Common myeloid progenitor, CD34-positive (primary cell): ENCODE results near the gene KLF6.
A peak's percentile ranks its signal among the peaks of the same experiment; 100 is the strongest.

ENCODE experiments used
- CTCF ChIA-PET: fragments of 350-600 bp; sonication (Branson Sonifier 250); formaldehyde crosslinking; loops from one replicate; lab custom pipeline; 2021; ENCODE audit warnings: antibody characterized with exemption; lab: Charles Lee
- POLR2A ChIA-PET: fragments of 350-600 bp; sonication (Branson Sonifier 250); formaldehyde crosslinking; loops from one replicate; lab custom pipeline; 2021; ENCODE audit warnings: antibody characterized with exemption; lab: Charles Lee
- DNase-seq, 3 donors: peaks; one replicate each; pipeline versions ENCODE4 v3.0.0 to v3.0.0-alpha.2; 2013
- H3K27ac ChIP-seq, 2 experiments: 1 replicate in 1 of 2; 2 replicates in 1 of 2; pipeline ENCODE4 v1.7.0; 2013; ENCODE audit warnings: inconsistent platforms in 2 of 2, low read length in 2 of 2, mild to moderate bottlenecking in 2 of 2, low read depth in 1 of 2, moderate library complexity in 1 of 2; ENCODE audit not compliant: severe bottlenecking in 2 of 2, insufficient read depth in 1 of 2, poor library complexity in 1 of 2
- H3K27me3 ChIP-seq, 5 experiments: replicated peaks in 2 of 5; 1 replicate in 3 of 5; 2 replicates in 2 of 5; pipeline versions ENCODE4 v1.6.1 to v1.7.0; 2013; ENCODE audit warnings: low read length in 4 of 5, mild to moderate bottlenecking in 2 of 5, moderate library complexity in 2 of 5, inconsistent platforms in 1 of 5; ENCODE audit not compliant: insufficient read depth in 5 of 5, control insufficient read depth in 4 of 5
- H3K36me3 ChIP-seq, 4 experiments: 1 replicate in 2 of 4; 2 replicates in 2 of 4; pipeline versions ENCODE4 v1.6.1 to v1.7.0; 2013; ENCODE audit warnings: low read length in 3 of 4, control low read depth in 1 of 4, mild to moderate bottlenecking in 1 of 4; ENCODE audit not compliant: control insufficient read depth in 4 of 4, insufficient read depth in 4 of 4
- H3K4me1 ChIP-seq, 4 experiments: 1 replicate in 3 of 4; 2 replicates in 1 of 4; pipeline versions ENCODE4 v1.6.1 to v1.7.1; 2013; ENCODE audit warnings: low read length in 3 of 4, mild to moderate bottlenecking in 3 of 4, control low read depth in 1 of 4, inconsistent platforms in 1 of 4, moderate library complexity in 1 of 4; ENCODE audit not compliant: control insufficient read depth in 4 of 4, insufficient read depth in 4 of 4; ENCODE audit errors: control extremely low read depth in 1 of 4
- H3K4me3 ChIP-seq, 7 experiments: 1 replicate in 4 of 7; 2 replicates in 3 of 7; pipeline versions ENCODE4 v1.5.1 to v1.7.0; 2013; ENCODE audit warnings: mild to moderate bottlenecking in 7 of 7, low read length in 6 of 7, moderate library complexity in 6 of 7, inconsistent platforms in 2 of 7, low read depth in 2 of 7, control low read depth in 1 of 7; ENCODE audit not compliant: insufficient read depth in 4 of 7, control insufficient read depth in 1 of 7; ENCODE audit errors: extremely low read depth in 1 of 7
- H3K9me3 ChIP-seq, 5 experiments: 1 replicate in 4 of 5; 2 replicates in 1 of 5; pipeline versions ENCODE4 v1.6.1 to v1.7.1; 2013; ENCODE audit warnings: low read length in 4 of 5, mild to moderate bottlenecking in 2 of 5, inconsistent platforms in 1 of 5, low read depth in 1 of 5, moderate library complexity in 1 of 5; ENCODE audit not compliant: control insufficient read depth in 4 of 5, insufficient read depth in 2 of 5; ENCODE audit errors: control extremely low read depth in 1 of 5
- WGBS: methylation state at CpG from one replicate; pipeline ENCODE4 v1.1.5; 2013; ENCODE audit not compliant: insufficient coverage; 5-methylcytosine and 5-hydroxymethylcytosine counted together

Gene KLF6

GRCh38 chr10:3829156-3830050 lies 44.4 kb upstream of the KLF6 start:
- Histone ChIP-seq H3K36me3 (no peaks in the 10 kb centered on the region), H3K9me3 (no peaks in the 10 kb centered on the region), H3K27me3 (no peaks in the 10 kb centered on the region), H3K4me3 (peak overlapping the region in 4 of 7 experiments; percentile 30 to 75 (median 42)), H3K27ac (peak overlapping the region; percentile 69 to 79), H3K4me1 (peaks cover 2 to 12% (median 9%) of the 10 kb centered on the region in 4 experiments)
- CTCF ChIA-PET = interaction anchor here (0.7 to 1.4 kb wide), 2 partner anchors 44 to 70 kb away, joined by 3 to 5 read pairs; partner anchors contain the start of gene KLF6
- no peak for DNase-seq
- 100% methylated on average over 1 of the region's 7 CpGs for WGBS
- POLR2A ChIA-PET = interaction anchor here (0.8 kb wide), 1 partner anchor 301 kb away, joined by 3 read pairs; no protein-coding TSS in a partner anchor

GRCh38 chr10:3828404-3829155 lies 43.6 kb upstream of the KLF6 start:
- no peaks in the 10 kb centered on the region for H3K36me3 ChIP-seq
- H3K4me3 ChIP-seq = peak overlapping the region in 5 of 7 experiments; percentile 30 to 75 (median 47)
- POLR2A ChIA-PET = interaction anchor here (0.8 kb wide), 1 partner anchor 302 kb away, joined by 3 read pairs; no protein-coding TSS in a partner anchor
- peaks cover 2 to 12% (median 9%) of the 10 kb centered on the region in 4 experiments for H3K4me1 ChIP-seq
- 80% methylated on average over 1 of the region's 14 CpGs for WGBS
- H3K27me3 ChIP-seq = no peaks in the 10 kb centered on the region
- no peaks in the 10 kb centered on the region for H3K9me3 ChIP-seq
- DNase-seq = peak; percentile 58 to 82 (median 76)
- H3K27ac ChIP-seq = peak overlapping the region; percentile 69 to 79
- CTCF ChIA-PET = interaction anchor here (0.7 to 1.4 kb wide), 2 partner anchors 44 to 71 kb away, joined by 3 to 5 read pairs; partner anchors contain the start of gene KLF6

GRCh38 chr10:3827768-3828403 lies 42.9 kb upstream of the KLF6 start:
- CTCF ChIA-PET = interaction anchor here (1.5 kb wide), 1 partner anchor 13 kb away, joined by 3 read pairs; no protein-coding TSS in a partner anchor
- H3K27ac ChIP-seq = no peak overlapping the region
- POLR2A ChIA-PET = interaction anchor here (1.2 kb wide), 1 partner anchor 43 kb away, joined by 3 read pairs; the partner anchor contains the start of gene KLF6
- H3K4me3 ChIP-seq = no peak overlapping the region
- DNase-seq = no peak
- no peaks in the 10 kb centered on the region for H3K9me3 ChIP-seq
- peaks cover 2 to 12% (median 9%) of the 10 kb centered on the region in 4 experiments for H3K4me1 ChIP-seq
- 99% methylated on average over 19 of the region's 27 CpGs for whole genome bisulfite sequencing
- no peaks in the 10 kb centered on the region for H3K27me3 ChIP-seq
- H3K36me3 ChIP-seq = no peaks in the 10 kb centered on the region

- 96% methylated on average over 10 of the region's 10 CpGs for WGBS
- POLR2A ChIA-PET = interaction anchor here (1.2 kb wide), 1 partner anchor 42 kb away, joined by 3 read pairs; the partner anchor contains the start of gene KLF6
- CTCF ChIA-PET = interaction anchor here (1.5 kb wide), 1 partner anchor 14 kb away, joined by 3 read pairs; no protein-coding TSS in a partner anchor
Measured at GRCh38 chr10:3827266-3827665, 42.3 kb upstream of the KLF6 start.

GRCh38 chr10:3825862-3826351 lies 40.9 kb upstream of the KLF6 start:
- CTCF ChIA-PET = no interaction called here
- POLR2A ChIA-PET = no interaction called here
- 97% methylated on average over 21 of the region's 21 CpGs for WGBS

More at GRCh38 chr10:3827266-3827665, 42.3 kb upstream of the KLF6 start:
- no peaks in the 10 kb centered on the region for H3K27me3 ChIP-seq
- H3K9me3 ChIP-seq = no peaks in the 10 kb centered on the region
- H3K4me3 ChIP-seq = no peak overlapping the region
- no peaks in the 10 kb centered on the region for H3K36me3 ChIP-seq
- peaks cover 2 to 12% (median 9%) of the 10 kb centered on the region in 4 experiments for H3K4me1 ChIP-seq
- no peak overlapping the region for H3K27ac ChIP-seq
- no peak for DNase-seq

GRCh38 chr10:3825244-3825643 lies 40.2 kb upstream of the KLF6 start:
- Histone ChIP-seq H3K9me3 (no peaks in the 10 kb centered on the region), H3K27ac (no peak overlapping the region), H3K4me3 (no peak overlapping the region), H3K27me3 (no peaks in the 10 kb centered on the region), H3K36me3 (no peaks in the 10 kb centered on the region), H3K4me1 (peaks cover 2 to 18% (median 12%) of the 10 kb centered on the region in 4 experiments)
- ChIA-PET POLR2A (no interaction called here), CTCF (no interaction called here)
- WGBS = 95% methylated on average over 6 of the region's 6 CpGs
- DNase-seq = no peak

More at GRCh38 chr10:3825862-3826351, 40.9 kb upstream of the KLF6 start:
- H3K4me3 ChIP-seq = no peak overlapping the region
- no peak overlapping the region for H3K27ac ChIP-seq
- no peaks in the 10 kb centered on the region for H3K9me3 ChIP-seq
- no peaks in the 10 kb centered on the region for H3K36me3 ChIP-seq
- H3K4me1 ChIP-seq = peaks cover 2 to 15% (median 10%) of the 10 kb centered on the region in 4 experiments
- H3K27me3 ChIP-seq = no peaks in the 10 kb centered on the region
- no peak for DNase-seq
